ENCODE measurements around the gene GNAI3. TPM values are rescaled to one million over a fixed set of nuclear protein-coding genes. Genes with fewer than 3 reads are reported as not detected.

The GNAI3 gene
- polyA plus RNA-seq, 1 experiment: 4.7 TPM

- ChIA-PET CTCF (interaction anchor here (0.6 kb wide), 1 partner anchor 45 kb away, joined by 3 read pairs; no protein-coding TSS in a partner anchor), POLR2A (no interaction called here)
Observed at GRCh38 chr1:109556563-109556962, 8.1 kb downstream of the GNAI3 start.

GRCh38 chr1:109557520-109557919 lies 9.1 kb downstream of the GNAI3 start:
- Histone ChIP-seq H3K27me3 (ENCODE audit: control insufficient read depth, insufficient read depth, low read length) (no peaks in the 10 kb centered on the region), H3K36me3 (ENCODE audit: control insufficient read depth, insufficient read depth, low read length) (no peaks in the 10 kb centered on the region), H3K4me3 (ENCODE audit: low read depth, low read length) (no peak overlapping the region)
- no peak for TF ChIP-seq CTCF (IDR thresholded peaks at IDR 0.05; ENCODE audit: insufficient read depth, low read depth, low read length)
- ChIA-PET CTCF (no interaction called here), POLR2A (no interaction called here)
- DNase-seq (ENCODE audit: low read depth): no peak

More at GRCh38 chr1:109556563-109556962, 8.1 kb downstream of the GNAI3 start:
- no peak for TF ChIP-seq CTCF (IDR thresholded peaks at IDR 0.05; ENCODE audit: insufficient read depth, low read depth, low read length)
- DNase-seq (ENCODE audit: low read depth): no peak
- H3K27me3 ChIP-seq (ENCODE audit: control insufficient read depth, insufficient read depth, low read length): no peaks in the 10 kb centered on the region
- no peaks in the 10 kb centered on the region for H3K36me3 ChIP-seq (ENCODE audit: control insufficient read depth, insufficient read depth, low read length)
- no peak overlapping the region for H3K4me3 ChIP-seq (ENCODE audit: low read depth, low read length)

- Histone ChIP-seq H3K36me3 (ENCODE audit: control insufficient read depth, insufficient read depth, low read length) (no peaks in the 10 kb centered on the region), H3K4me3 (ENCODE audit: low read depth, low read length) (no peak overlapping the region), H3K27me3 (ENCODE audit: control insufficient read depth, insufficient read depth, low read length) (no peaks in the 10 kb centered on the region)
- POLR2A ChIA-PET: no interaction called here
- no peak for TF ChIP-seq CTCF (IDR thresholded peaks at IDR 0.05; ENCODE audit: insufficient read depth, low read depth, low read length)
- peak; percentile 37 for DNase-seq (ENCODE audit: low read depth)
- CTCF ChIA-PET: interaction anchor here (0.9 to 1.7 kb wide), 7 partner anchors 9 to 424 kb away, joined by 3 to 8 read pairs (median 4); partner anchors contain the start of gene AHCYL1
Observed at GRCh38 chr1:109559995-109560394, 11.6 kb downstream of the GNAI3 start.

- no peaks in the 10 kb centered on the region for H3K27me3 ChIP-seq (ENCODE audit: control insufficient read depth, insufficient read depth, low read length)
- ChIA-PET CTCF (no interaction called here), POLR2A (interaction anchor here (0.6 kb wide), 1 partner anchor 17 kb away, joined by 7 read pairs; no protein-coding TSS in a partner anchor)
- DNase-seq (ENCODE audit: low read depth): no peak
- no peak for TF ChIP-seq CTCF (IDR thresholded peaks at IDR 0.05; ENCODE audit: insufficient read depth, low read depth, low read length)
- H3K36me3 ChIP-seq (ENCODE audit: control insufficient read depth, insufficient read depth, low read length): no peaks in the 10 kb centered on the region
- H3K4me3 ChIP-seq (ENCODE audit: low read depth, low read length): no peak overlapping the region
Observed at GRCh38 chr1:109564194-109564878, 15.9 kb downstream of the GNAI3 start.

GRCh38 chr1:109565241-109565640 lies 16.8 kb downstream of the GNAI3 start:
- no peak overlapping the region for H3K4me3 ChIP-seq (ENCODE audit: low read depth, low read length)
- H3K27me3 ChIP-seq (ENCODE audit: control insufficient read depth, insufficient read depth, low read length): no peaks in the 10 kb centered on the region
- ChIA-PET POLR2A (interaction anchor here (0.6 kb wide), 1 partner anchor 16 kb away, joined by 7 read pairs; no protein-coding TSS in a partner anchor), CTCF (interaction anchor here (0.7 kb wide), 1 partner anchor 85 kb away, joined by 3 read pairs; no protein-coding TSS in a partner anchor)
- no peak for DNase-seq (ENCODE audit: low read depth)
- no peak for TF ChIP-seq CTCF (IDR thresholded peaks at IDR 0.05; ENCODE audit: insufficient read depth, low read depth, low read length)
- no peaks in the 10 kb centered on the region for H3K36me3 ChIP-seq (ENCODE audit: control insufficient read depth, insufficient read depth, low read length)
